A549 (cell line): ENCODE measurements around the gene COMMD4.

ENCODE experiments used
- POLR2A ChIP-seq: IDR thresholded peaks from 2 replicates; pipeline ENCODE4 v1.6.1; 2012; ENCODE audit warnings: mild to moderate bottlenecking, low read length
- TF ChIP-seq, protein P1 (sequence below): fragments of >200 bp; sonication (Bioruptor Twin); formaldehyde crosslinking; IDR thresholded peaks from 3 replicates; pipeline ENCODE4 v1.5.1; 2016
- TF ChIP-seq, protein P2 (sequence below): IDR thresholded peaks from 2 replicates; pipeline ENCODE4 v1.6.1; 2012

- TF ChIP-seq, protein P1, sequence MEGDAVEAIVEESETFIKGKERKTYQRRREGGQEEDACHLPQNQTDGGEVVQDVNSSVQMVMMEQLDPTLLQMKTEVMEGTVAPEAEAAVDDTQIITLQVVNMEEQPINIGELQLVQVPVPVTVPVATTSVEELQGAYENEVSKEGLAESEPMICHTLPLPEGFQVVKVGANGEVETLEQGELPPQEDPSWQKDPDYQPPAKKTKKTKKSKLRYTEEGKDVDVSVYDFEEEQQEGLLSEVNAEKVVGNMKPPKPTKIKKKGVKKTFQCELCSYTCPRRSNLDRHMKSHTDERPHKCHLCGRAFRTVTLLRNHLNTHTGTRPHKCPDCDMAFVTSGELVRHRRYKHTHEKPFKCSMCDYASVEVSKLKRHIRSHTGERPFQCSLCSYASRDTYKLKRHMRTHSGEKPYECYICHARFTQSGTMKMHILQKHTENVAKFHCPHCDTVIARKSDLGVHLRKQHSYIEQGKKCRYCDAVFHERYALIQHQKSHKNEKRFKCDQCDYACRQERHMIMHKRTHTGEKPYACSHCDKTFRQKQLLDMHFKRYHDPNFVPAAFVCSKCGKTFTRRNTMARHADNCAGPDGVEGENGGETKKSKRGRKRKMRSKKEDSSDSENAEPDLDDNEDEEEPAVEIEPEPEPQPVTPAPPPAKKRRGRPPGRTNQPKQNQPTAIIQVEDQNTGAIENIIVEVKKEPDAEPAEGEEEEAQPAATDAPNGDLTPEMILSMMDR = no peak
- TF ChIP-seq POLR2A = no peak
- TF ChIP-seq, protein P2, sequence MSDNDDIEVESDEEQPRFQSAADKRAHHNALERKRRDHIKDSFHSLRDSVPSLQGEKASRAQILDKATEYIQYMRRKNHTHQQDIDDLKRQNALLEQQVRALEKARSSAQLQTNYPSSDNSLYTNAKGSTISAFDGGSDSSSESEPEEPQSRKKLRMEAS = no peak
Observed at GRCh38 chr15:75352186-75353080, 16.6 kb downstream of the COMMD4 start.
